Hepatocyte (in vitro differentiated cells): ENCODE data around the gene AQR.

Experiments used
- CTCF ChIP-seq: fragments of 200-600 bp; sonication (generic); IDR thresholded peaks from 2 replicates; pipeline ENCODE4 v1.5.1; 2016; ENCODE audit warnings: antibody characterized with exemption, mild to moderate bottlenecking; ENCODE audit not compliant: poor library complexity
- EZH2 ChIP-seq: fragments of 200-600 bp; sonication (generic); IDR thresholded peaks from 2 replicates; pipeline ENCODE4 v1.6.1; 2016; ENCODE audit warnings: antibody characterized with exemption, mild to moderate bottlenecking, borderline replicate concordance
- EZH2phosphoT487 ChIP-seq: fragments of 200-600 bp; sonication (generic); IDR thresholded peaks from one replicate; pipeline ENCODE4 v1.6.1; 2018; ENCODE audit warnings: antibody characterized with exemption, mild to moderate bottlenecking, low read depth, moderate library complexity; ENCODE audit not compliant: unreplicated experiment, severe bottlenecking

- TF ChIP-seq CTCF (no peak), EZH2 (no peak), EZH2phosphoT487 (no peak)
These were observed 17.5 kb downstream of the AQR start for GRCh38 chr15:34951993-34952392.
